Activated CD4-positive, alpha-beta T cell treated with anti-CD3 and anti-CD28 coated beads, Interleukin-2, amount 10 ng/mL, durations not matched to agents 24 days and 14 days (primary cell): ENCODE data around the gene TIFAB. TPM values are rescaled to one million over a fixed set of nuclear protein-coding genes. Genes with fewer than 3 reads are reported as not detected.

ENCODE experiments used
- DNase-seq: peaks from one replicate; pipeline ENCODE4 v3.0.0; 2022
- H3K27ac Mint-ChIP-seq: one replicate; pipeline ENCODE4 v1.8.0; 2022; ENCODE audit warnings: mild to moderate bottlenecking, mixed read lengths
- H3K27me3 Mint-ChIP-seq: one replicate; pipeline ENCODE4 v1.8.0; 2022; ENCODE audit warnings: mixed read lengths
- H3K36me3 Mint-ChIP-seq: one replicate; pipeline ENCODE4 v1.8.0; 2022; ENCODE audit warnings: low read depth, mild to moderate bottlenecking, mixed read lengths
- H3K4me1 Mint-ChIP-seq: one replicate; pipeline ENCODE4 v1.8.0; 2021; ENCODE audit warnings: mixed read lengths
- H3K4me3 Mint-ChIP-seq: one replicate; pipeline ENCODE4 v1.8.0; 2022; ENCODE audit warnings: mild to moderate bottlenecking, moderate library complexity, mixed read lengths
- H3K9me3 Mint-ChIP-seq: one replicate; pipeline ENCODE4 v1.8.0; 2021; ENCODE audit warnings: mixed read lengths
- intact Hi-C: fragments of 100-400 bp; cut with micrococcal nuclease; formaldehyde crosslinking; loops from one replicate; pipeline ENCODE4 v1.15.1; 2023
- total RNA-seq: library from RNA; stranded (reverse); gene quantifications from 2 replicates; pipeline ENCODE4 v1.2.3, GENCODE V29; 2022

TIFAB gene
- total RNA-seq, 1 donor from 2014 or later = not detected

DNA sequence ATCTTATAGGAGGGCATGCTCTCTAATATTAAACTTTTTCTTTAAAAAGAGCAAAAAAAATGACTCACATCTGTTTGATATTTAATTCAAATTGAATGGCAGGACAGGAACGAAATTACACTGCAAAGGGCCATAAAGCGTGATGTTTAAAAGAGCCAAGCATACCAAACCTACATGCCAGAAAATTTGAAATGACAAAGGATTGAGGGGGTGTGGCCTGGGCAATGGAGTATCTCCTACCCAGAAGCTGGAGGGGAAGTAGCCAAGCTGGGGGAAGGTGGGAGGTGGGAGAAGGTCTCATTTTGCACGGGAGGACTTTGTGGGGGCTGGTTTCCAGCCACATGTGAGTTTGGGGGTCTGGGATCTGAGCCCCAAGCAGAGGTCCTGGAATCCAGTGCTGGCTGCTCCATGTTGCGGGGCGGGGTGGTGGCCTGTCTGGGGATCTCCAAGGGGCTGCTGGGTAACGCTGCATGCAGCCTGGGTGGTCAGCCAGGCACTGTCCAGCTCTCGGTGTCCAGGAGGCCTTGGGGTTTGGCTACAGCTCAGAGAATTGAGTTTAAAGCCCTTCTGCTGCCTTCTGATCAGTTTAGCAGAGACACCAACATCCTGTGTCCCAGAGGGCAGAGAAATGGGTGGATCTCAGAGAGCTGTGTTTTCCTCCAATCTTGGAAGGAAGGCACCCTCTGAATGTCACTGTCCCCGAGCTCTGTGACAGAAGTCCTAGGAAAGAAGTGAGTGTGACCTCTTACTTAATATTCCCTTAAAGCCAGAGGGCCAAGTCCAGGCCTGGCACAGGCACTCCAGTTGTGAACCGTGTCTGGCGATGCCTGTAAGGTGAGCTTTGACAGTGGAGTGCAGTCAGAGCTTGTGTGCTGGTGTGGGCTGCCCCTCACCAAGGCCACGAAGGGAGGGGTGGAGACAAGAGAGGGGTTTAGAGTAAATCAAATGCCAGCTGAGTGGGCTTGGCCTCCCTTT lies 12.6 kb downstream of the TIFAB start:
- Mint-ChIP-seq H3K4me1 (no peaks in the 10 kb centered on the region), H3K36me3 (no peaks in the 10 kb centered on the region), H3K27me3 (peaks cover 16% of the 10 kb centered on the region), H3K27ac (no peak overlapping the region), H3K9me3 (no peaks in the 10 kb centered on the region), H3K4me3 (no peak overlapping the region)
- DNase-seq = no peak
- intact Hi-C loops = no loop called here

DNA sequence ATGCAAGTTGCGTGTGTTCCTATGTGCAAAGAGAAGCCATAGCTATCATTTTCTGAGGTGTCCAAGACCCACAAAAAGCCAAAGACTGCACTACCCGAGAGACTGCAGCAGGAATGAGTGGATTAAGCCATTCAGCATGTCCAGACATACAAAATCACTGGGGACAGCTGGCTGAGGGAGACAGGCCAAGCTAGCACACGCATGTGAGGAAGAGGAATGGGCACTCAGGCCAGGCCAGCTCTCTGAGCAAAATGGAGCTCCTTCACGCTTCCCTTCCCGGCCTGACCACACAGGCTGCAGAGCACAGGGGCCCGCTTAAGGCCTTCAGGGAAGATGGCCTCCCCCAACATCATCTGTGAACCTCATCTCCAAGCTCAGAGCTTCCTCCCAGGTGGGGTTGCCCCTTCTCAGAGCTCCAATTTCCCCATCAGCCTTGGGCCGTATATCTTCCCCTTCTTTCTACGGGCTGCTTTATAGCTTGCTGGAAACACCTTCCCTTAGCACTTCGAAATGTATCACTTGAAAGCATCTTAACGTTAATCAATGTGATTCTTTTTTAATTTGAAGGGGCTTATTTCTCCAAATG lies 13.4 kb downstream of the TIFAB start:
- no peaks in the 10 kb centered on the region for H3K36me3 Mint-ChIP-seq
- H3K27ac Mint-ChIP-seq = no peak overlapping the region
- H3K4me1 Mint-ChIP-seq = no peaks in the 10 kb centered on the region
- H3K4me3 Mint-ChIP-seq = no peak overlapping the region
- intact Hi-C loops = no loop called here
- DNase-seq = no peak
- H3K9me3 Mint-ChIP-seq = no peaks in the 10 kb centered on the region
- peaks cover 17% of the 10 kb centered on the region for H3K27me3 Mint-ChIP-seq

GRCh38 chr5:135437796-135438560 lies 14.2 kb downstream of the TIFAB start:
- no peak overlapping the region for H3K27ac Mint-ChIP-seq
- DNase-seq = no peak
- H3K27me3 Mint-ChIP-seq = peaks cover 18% of the 10 kb centered on the region
- intact Hi-C loops = no loop called here
- no peaks in the 10 kb centered on the region for H3K36me3 Mint-ChIP-seq
- H3K9me3 Mint-ChIP-seq = no peaks in the 10 kb centered on the region
- H3K4me1 Mint-ChIP-seq = no peaks in the 10 kb centered on the region
- H3K4me3 Mint-ChIP-seq = no peak overlapping the region

GRCh38 chr5:135437422-135437795 lies 14.7 kb downstream of the TIFAB start:
- H3K4me1 Mint-ChIP-seq = no peaks in the 10 kb centered on the region
- no peak overlapping the region for H3K27ac Mint-ChIP-seq
- H3K4me3 Mint-ChIP-seq = no peak overlapping the region
- DNase-seq = no peak
- H3K36me3 Mint-ChIP-seq = no peaks in the 10 kb centered on the region
- H3K9me3 Mint-ChIP-seq = no peaks in the 10 kb centered on the region
- H3K27me3 Mint-ChIP-seq = peaks cover 23% of the 10 kb centered on the region
- intact Hi-C loops = no loop called here

DNA sequence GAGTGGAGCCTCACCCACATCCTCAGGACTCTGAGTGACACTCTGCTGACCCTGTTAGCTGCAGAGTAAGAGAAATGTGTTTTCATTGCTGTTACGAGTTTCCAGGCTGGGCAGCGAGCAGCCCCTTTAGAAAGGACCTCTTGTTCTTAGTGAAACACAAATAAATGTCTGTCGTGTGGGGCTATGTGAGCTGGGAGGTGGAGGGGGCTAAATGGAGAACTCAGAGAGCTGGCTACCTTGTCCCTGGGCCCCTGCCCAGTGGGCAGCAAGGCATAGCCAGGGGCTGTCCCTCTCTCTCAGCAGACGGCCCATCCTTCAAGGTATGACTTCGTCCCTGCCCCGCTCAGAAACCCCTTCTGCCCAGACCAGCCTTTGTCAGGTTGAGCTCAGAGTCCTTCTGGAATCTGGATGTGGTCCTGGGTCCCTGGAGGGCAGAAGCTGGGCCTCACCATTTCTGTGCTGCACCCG lies 15.2 kb downstream of the TIFAB start:
- Mint-ChIP-seq H3K9me3 (no peaks in the 10 kb centered on the region), H3K27ac (no peak overlapping the region), H3K4me1 (no peaks in the 10 kb centered on the region), H3K4me3 (no peak overlapping the region), H3K36me3 (no peaks in the 10 kb centered on the region), H3K27me3 (peaks cover 23% of the 10 kb centered on the region)
- DNase-seq = no peak
- intact Hi-C loops = no loop called here

- no peak overlapping the region for H3K4me3 Mint-ChIP-seq
- H3K36me3 Mint-ChIP-seq = no peaks in the 10 kb centered on the region
- no peaks in the 10 kb centered on the region for H3K9me3 Mint-ChIP-seq
- peak; percentile 40 for DNase-seq
- H3K4me1 Mint-ChIP-seq = no peaks in the 10 kb centered on the region
- intact Hi-C loops = no loop called here
- H3K27ac Mint-ChIP-seq = no peak overlapping the region
- H3K27me3 Mint-ChIP-seq = peaks cover 20% of the 10 kb centered on the region
Measured at GRCh38 chr5:135435467-135436330, 16.5 kb downstream of the TIFAB start.

DNA sequence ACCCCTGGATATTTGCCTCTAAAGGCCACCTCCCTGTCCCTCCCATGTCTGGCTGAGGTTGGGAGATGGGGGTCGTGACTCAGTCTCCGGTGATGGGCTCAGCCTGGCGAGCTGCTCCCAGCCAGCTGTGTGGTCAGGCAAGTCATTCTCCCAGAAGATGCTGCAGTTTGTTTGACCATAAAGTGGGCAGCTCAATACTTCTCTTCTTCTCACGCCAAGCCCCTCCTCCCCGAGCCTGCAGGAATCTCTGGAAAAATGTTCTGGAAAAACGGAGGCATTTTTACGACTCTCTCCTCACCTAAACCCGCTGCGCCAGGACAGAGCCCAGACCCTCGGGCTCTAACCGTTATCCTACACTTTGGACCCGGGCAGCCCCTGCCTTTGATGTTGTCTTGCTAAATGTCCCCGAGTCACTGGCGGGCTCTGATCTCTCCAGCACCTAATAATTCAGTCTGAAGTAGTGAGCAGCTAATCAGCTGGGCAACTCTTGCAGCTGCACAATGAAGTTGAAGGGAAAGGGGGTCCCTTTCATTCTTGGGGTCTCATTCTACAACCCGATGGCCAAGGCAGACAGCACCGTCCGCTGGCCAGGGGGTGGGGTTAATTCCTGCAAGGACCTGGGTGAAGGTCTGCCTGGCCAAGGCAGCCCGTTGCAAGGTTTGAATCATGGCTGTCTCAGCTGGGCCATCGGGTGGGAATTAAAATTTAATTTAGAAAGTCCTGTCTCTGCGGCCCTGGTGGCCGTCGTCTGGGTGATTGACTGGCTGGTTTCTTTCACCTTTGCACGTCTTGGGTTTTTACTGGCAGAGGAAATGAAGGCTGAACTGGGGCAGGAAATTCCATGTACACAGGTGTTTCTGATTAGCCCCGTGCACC lies 17.3 kb downstream of the TIFAB start:
- Mint-ChIP-seq H3K27ac (no peak overlapping the region), H3K4me1 (no peaks in the 10 kb centered on the region), H3K36me3 (no peaks in the 10 kb centered on the region), H3K27me3 (peaks cover 20% of the 10 kb centered on the region), H3K9me3 (no peaks in the 10 kb centered on the region), H3K4me3 (no peak overlapping the region)
- intact Hi-C loops = no loop called here
- peak; percentile 42 for DNase-seq

GRCh38 chr5:135433681-135434426 lies 18.3 kb downstream of the TIFAB start:
- no peaks in the 10 kb centered on the region for H3K9me3 Mint-ChIP-seq
- H3K27me3 Mint-ChIP-seq = peaks cover 20% of the 10 kb centered on the region
- peak; percentile 43 for DNase-seq
- H3K4me3 Mint-ChIP-seq = no peak overlapping the region
- no peaks in the 10 kb centered on the region for H3K4me1 Mint-ChIP-seq
- H3K27ac Mint-ChIP-seq = no peak overlapping the region
- no peaks in the 10 kb centered on the region for H3K36me3 Mint-ChIP-seq
- intact Hi-C loops = no loop called here

- H3K27me3 Mint-ChIP-seq = peaks cover 16% of the 10 kb centered on the region
- no peak overlapping the region for H3K4me3 Mint-ChIP-seq
- DNase-seq = peak; percentile 40
- H3K4me1 Mint-ChIP-seq = no peaks in the 10 kb centered on the region
- H3K27ac Mint-ChIP-seq = no peak overlapping the region
- no peaks in the 10 kb centered on the region for H3K36me3 Mint-ChIP-seq
- intact Hi-C loops = no loop called here
- H3K9me3 Mint-ChIP-seq = peaks cover 3% of the 10 kb centered on the region
Measured at GRCh38 chr5:135432113-135432512, 20.0 kb downstream of the TIFAB start.

DNA sequence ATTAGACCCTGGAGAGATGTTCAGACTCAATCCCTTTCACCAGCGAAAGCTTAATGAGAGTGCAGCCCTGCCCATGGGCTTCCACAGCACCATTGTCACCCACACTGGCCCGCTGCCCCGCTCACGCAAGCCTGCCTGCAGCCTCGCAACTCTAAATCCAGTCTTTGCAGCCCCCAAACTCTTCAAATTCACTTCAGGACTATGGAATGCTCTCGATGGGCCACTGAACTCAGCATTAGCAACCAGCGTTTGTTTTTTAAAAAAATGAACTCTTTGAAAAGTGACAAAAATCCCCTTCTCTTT lies 22.1 kb downstream of the TIFAB start:
- Mint-ChIP-seq H3K4me3 (no peak overlapping the region), H3K36me3 (no peaks in the 10 kb centered on the region), H3K27ac (no peak overlapping the region), H3K9me3 (peaks cover 3% of the 10 kb centered on the region), H3K4me1 (peaks cover 15% of the 10 kb centered on the region), H3K27me3 (peaks cover 11% of the 10 kb centered on the region)
- intact Hi-C loops = no loop called here
- DNase-seq = no peak

DNA sequence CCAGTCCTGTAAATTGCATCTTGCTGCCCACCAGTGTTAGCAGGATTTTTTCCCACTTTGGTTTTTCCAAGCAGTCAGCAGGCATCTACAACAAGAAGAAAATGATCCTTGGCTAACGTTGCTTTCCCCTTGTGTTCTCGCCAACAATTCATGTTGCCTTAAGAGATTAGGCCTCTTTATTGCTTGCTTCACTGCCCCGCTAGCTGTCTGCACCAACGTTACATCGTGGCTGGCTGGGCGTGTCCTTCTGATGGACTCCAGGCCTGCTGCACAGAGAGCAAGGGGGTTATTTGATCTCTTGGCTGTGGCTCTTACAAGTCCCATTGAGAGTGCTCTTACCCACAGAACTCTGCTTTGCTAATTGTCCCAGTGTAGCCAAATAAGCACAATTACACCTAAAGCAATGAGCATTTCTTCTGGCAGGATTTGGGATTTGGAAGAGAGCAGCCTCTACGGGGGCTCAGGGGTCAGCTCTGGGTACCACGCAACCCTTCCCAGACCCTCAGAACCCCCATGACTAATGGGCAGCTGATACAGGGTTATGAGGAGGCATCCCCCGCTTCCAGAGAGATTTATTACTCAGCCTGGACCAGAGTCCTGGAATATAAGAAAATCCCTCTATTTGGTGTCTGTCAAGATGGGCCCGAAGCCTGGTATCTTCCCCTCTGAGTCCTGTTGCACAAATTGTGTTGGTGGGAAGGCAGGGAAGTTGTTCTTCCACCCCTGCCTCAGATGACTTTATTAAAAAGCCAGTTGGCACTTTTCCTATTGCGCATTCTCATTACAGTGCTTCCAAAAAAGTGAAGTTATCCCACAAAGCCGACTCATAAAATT lies 22.6 kb downstream of the TIFAB start:
- no peaks in the 10 kb centered on the region for H3K36me3 Mint-ChIP-seq
- no peak overlapping the region for H3K27ac Mint-ChIP-seq
- peak; percentile 39 for DNase-seq
- peaks cover 3% of the 10 kb centered on the region for H3K9me3 Mint-ChIP-seq
- H3K4me1 Mint-ChIP-seq = peaks cover 15% of the 10 kb centered on the region
- no peak overlapping the region for H3K4me3 Mint-ChIP-seq
- intact Hi-C loops = no loop called here
- peaks cover 9% of the 10 kb centered on the region for H3K27me3 Mint-ChIP-seq
